Esophagus mucosa (tissue), 1 donor: ENCODE data around the gene BBOF1. TPM values are rescaled to one million over a fixed set of nuclear protein-coding genes. Genes with fewer than 3 reads are reported as not detected.
"Not testable (repeated sequence)": the region's sequence is repeated elsewhere in the genome, so short reads cannot be mapped to it uniquely, and the experiment has no call there.

Experiments used
- ATAC-seq: fragments of 200-7000 bp; cut with Tn5 transposase; one replicate; pipeline ENCODE4 v1.9.1; 2020
- total RNA-seq: library from RNA; stranded (reverse); gene quantifications from one replicate; pipeline ENCODE4 v1.2.4, GENCODE V29; 2023
- donor health status: DM: yes; HTN: yes; CAD: no.

BBOF1 gene, protein sequence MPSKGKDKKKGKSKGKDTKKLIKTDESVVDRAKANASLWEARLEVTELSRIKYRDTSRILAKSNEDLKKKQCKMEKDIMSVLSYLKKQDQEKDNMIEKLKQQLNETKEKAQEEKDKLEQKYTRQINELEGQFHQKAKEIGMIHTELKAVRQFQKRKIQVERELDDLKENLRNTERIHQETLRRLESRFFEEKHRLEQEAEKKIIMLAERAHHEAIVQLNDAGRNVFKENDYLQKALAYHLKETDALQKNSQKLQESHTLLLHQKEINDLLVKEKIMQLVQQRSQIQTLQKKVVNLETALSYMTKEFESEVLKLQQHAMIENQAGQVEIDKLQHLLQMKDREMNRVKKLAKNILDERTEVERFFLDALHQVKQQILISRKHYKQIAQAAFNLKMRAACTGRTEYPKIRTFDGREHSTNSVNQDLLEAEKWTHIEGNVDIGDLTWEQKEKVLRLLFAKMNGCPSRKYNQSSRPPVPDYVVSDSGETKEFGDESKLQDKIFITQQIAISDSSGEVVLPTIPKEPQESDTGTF
- 2.5 TPM for total RNA-seq

GRCh38 chr14:74018586-74019407, at the start of gene BBOF1, which contains the start of gene ENTPD5:
Gene BBOF1, plus strand, starts transcription at chr14:74019349. Its CDS starts 130 bp downstream, at chr14:74019479.
Gene ENTPD5, minus strand, starts transcription at chr14:74019288. Its CDS starts 31,186 bp downstream, at chr14:73988102.
- ATAC-seq: peak; percentile 98

GRCh38 chr14:73973497-73973896, 45.7 kb upstream of the BBOF1 start:
- ATAC-seq: no peak

DNA sequence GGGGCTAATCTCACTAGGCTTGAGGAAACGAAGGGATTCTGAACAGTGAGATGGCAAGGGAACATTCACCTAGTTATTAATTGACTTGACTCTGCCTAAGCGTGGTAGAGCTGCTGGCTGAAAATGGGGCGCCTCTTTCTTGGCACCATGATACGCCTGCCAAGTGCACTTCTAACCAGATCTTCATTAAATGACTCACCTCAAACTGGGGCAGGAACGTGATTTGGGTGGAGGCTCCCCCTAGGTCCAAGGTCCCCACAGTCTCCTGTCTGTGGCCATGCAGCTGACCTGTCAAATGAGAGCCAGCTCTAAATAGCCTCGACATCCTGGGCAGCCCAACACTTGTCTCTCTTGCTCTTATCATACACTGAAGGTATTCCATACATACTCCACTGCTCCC, 43.0 kb upstream of the BBOF1 start:
- ATAC-seq: no peak

DNA sequence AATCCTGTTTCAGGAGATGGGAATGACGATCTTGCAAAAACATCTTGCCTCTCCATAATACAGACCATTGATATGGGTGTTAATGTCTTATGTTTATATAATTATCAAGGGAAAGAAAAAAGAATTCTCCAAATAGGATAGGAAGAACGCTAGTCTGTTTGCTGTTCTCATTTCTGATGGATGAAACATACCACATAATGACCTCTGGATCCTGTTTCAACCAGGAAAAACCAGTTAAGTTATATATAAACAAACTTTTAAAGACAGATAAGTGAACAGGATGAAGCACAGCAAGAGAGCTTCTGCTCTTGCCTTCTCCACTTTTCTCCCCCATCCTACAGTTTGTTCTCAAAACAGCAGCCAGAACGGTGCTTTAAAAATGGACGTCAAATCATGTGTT, 41.3 kb upstream of the BBOF1 start:
- ATAC-seq: no peak

GRCh38 chr14:73988065-73988464, 31.1 kb upstream of the BBOF1 start:
- ATAC-seq: peak; percentile 65

GRCh38 chr14:73988656-73989055, 30.5 kb upstream of the BBOF1 start:
- not testable (repeated sequence) for ATAC-seq

DNA sequence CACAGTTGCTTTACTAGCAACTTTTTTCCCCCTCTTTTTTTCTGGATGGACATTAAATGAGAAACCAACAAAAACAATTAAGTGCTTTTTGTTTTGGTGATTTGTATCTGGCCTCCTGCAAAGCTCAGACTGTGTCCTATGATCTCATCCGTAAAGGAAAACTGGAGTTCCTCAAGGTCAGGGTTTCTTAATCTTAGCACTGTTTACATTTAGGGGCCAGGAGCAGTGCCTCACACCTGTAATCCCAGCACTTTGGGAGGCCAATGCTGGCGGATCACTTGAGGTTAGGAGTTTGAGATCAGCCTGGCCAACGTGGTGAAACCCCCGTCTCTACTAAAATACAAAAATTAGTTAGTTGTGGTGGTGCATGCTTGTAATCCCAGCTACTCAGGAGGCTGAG, 28.1 kb upstream of the BBOF1 start:
- no peak for ATAC-seq

GRCh38 chr14:73994926-73995325, 24.2 kb upstream of the BBOF1 start:
- not testable (repeated sequence) for ATAC-seq

DNA sequence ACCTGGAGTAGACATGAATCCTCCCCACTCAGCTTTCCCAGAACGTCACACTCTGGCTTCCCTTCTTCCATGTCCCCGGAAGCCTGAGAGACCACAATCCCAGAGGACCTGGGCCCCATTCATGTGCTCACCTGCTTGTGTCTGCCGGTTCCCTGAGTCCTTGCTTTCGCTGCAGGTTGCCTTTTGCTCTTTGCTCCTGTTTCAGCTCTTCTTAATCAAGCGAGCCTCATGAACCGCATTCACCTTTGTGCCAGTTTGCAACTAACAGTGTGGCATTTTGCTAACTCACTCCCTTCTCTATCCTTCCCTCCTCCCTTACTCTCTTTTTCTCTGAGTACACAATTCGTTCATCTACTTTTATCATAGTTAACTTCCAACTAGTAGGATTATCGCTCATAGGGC, 23.2 kb upstream of the BBOF1 start:
- no peak for ATAC-seq

DNA sequence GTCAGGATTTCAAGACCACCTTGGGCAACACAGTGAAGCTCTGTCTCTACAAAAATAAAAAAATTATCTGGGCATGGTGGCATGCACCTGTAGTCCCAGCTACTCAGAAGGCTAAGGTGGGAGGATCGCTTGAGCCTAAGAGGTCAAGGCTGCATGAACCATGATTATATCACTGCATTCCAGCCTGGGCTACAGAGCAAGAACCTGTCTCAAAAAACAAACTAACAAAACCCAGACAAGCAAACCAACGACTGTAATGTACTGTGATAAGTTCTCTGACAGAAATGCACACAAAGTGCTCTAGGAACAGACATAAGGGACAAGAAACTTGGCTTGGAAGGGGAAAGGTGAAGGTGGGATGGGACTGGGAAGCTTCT, 22.4 kb upstream of the BBOF1 start:
- ATAC-seq: no peak

DNA sequence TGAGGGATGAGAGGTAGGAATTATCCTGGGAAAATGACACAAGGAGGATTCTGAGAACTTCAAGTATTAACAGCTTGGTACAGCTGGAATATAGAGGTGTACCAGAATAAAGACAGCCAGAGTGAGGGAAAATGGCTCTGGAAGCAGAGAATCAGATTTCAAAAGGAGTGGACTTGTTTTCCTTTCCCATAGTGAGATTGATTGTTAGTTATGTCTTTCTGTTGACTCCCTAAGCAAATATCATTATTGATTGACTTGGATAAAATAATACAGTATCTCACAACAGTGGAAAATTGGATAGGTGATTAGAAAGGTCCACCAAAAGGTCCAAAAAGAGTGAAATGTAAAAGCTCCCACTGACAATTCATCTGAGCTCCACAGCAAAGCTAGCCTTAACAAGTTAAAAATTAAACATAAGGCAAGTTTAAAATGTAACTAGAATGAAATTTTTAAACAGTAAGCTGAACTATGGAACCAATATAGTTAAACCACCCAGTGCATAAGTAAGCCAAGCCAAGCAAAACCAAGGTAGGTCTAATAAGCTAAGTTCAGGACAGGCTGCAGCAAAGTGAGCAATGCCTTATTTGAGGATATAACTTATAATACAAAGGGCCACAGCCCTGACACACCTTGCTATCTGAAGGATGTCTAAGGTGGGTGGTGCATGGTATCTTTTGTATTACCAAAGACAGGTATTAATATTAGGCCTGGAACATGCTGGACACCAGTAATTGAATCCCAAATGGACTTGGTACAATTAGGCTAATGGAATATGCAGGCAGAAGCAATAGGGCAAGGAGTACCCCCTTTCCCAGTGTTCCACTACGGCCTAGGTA, 21.8 kb upstream of the BBOF1 start:
- ATAC-seq: peak; percentile 38

DNA sequence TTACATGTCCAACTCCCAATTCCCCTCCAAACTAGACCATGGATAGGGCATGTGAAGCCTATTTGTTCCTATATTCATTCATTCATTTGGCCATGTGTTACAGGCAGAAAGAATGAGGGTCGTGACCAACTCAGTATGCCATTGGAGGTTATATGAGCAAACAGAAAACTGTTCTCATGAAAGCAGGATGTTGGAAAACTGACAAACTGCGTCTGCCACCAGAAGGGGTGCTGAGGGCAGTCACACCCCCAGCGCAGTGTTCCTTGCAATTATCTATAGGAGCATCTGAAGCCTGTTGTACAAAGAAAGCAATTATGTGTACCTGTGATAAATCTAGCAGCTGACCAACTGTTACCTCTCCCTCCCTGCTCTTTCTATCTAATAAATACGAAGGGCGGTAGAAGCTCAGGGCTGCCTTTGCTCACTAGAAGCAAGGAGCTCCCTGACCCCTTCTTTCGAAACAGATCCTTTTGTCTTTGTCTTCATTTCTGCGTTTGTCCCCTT, 21.2 kb upstream of the BBOF1 start:
- no peak for ATAC-seq

DNA sequence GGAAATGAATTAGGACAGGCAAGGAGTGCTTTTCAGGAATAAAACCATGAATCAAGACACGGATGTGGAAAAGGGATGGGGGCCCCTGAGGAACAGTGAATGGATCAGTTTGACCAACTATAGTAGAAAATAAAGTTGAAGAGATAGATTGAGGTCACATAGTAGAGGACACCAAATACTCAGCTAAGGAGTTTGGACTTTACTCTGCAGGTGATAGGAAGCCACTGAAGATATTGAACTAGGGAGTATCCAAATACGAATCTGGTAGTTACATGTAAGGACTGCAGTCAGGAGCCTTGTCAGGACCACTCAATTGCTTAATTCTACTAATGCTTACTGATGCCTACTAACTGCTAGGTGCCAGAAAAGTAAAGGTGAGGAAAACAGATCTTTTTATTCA, 20.4 kb upstream of the BBOF1 start:
- no peak for ATAC-seq

DNA sequence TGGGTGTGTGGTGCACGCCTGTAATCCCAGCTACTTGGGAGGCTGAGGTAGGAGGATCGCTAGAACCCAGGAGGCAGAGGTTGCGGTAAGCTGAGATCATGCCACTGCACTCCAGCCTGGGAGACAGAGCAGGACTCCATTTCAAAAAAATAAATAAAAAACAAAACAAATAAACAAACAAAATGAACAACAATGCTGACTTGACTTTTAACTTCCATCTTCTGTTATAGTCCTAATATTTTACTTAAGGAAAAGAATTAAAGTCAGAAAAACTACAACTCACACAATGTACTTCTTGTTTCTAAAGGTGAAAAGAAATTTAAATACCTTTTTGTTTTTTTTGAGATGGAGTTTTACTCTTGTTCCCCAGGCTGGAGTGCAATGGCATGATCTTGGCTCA, 13.5 kb upstream of the BBOF1 start:
- not testable (repeated sequence) for ATAC-seq

DNA sequence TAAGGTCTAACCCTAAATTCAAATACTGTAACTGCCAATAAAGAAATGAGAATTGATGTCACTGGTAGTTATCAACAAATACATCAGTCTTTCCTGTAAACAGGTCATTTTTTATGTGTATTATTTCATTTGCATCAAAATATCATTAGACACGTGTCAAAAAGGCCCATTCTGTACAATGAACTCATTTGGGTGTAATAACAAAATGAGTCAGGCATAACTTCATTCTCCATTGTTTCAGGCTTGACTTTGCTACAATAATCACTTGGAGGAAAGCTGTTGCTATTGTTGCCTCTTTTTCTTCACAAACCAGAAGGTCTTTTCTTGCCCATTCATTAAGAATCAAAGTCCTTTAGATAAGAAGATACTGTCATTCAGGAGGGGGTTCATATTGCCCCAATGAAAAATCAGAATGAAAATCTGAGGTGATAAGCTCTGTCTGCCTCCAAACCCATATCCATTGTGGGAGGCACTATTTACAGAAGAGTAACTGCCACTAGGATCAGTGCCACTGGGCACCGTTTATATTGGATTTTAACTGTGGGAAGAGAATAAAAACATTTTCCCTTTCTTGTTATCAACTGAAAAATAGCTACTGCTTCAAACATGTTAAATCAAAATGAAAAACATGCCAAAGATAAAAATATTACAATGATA, 10.2 kb upstream of the BBOF1 start:
- no peak for ATAC-seq

GRCh38 chr14:74014299-74014698, 4.8 kb upstream of the BBOF1 start:
- no peak for ATAC-seq

- ATAC-seq: no peak
Measured at GRCh38 chr14:74015176-74015575, 4.0 kb upstream of the BBOF1 start.

GRCh38 chr14:74015963-74016362, 3.2 kb upstream of the BBOF1 start:
- no peak for ATAC-seq

GRCh38 chr14:74018174-74018585, 969 bp upstream of the BBOF1 start:
- ATAC-seq: peak; percentile 76

- no peak for ATAC-seq
Measured at GRCh38 chr14:74019408-74020137, 424 bp downstream of the BBOF1 start.

DNA sequence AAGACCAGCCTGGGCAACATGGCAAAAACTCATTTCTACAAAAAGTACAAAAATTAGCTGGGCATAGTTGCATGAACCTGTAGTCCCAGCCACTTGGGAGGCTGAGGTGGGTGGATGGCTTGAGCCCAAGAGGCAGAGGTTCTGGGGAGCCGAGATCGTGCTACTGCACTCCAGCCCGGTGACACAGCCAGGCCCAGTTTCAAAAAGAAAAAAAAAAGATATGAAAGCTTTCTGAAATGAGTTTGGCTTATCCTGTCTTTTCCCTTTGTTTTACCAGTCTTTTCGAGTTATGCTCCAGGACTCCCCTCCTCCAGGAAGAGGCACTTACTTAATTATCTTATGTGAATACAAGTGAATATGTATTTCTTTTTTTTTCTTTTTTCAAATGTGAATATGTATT, 3.2 kb downstream of the BBOF1 start:
- no peak for ATAC-seq
